ENCODE results near the gene GPX2. TPM values are rescaled to one million over a fixed set of nuclear protein-coding genes. Genes with fewer than 3 reads are reported as not detected.
A peak's percentile ranks its signal among the peaks of the same experiment; 100 is the strongest.

The GPX2 gene
- total and polyA plus RNA-seq, 2 of the 8 experiments (the other 6 are each of a cell fraction or from before 2014, with no cell fraction given): 0.30 to 0.89 TPM

- TF ChIP-seq CTCF (IDR thresholded peaks at IDR 0.05; ENCODE audit: control extremely low read depth in 1 of 3, insufficient read depth in 1 of 3, low read depth in 1 of 3, low read length in 3 of 3): peak; percentile 77 to 93 (median 85)
- TF ChIP-seq JUND (IDR thresholded peaks at IDR 0.05; ENCODE audit: low read length): no peak; the same call in 1 of the 2 replicates
- TF ChIP-seq SIRT6 (IDR thresholded peaks at IDR 0.05; ENCODE audit: low read length): no peak
- no peak for TF ChIP-seq USF2 (IDR thresholded peaks at IDR 0.05; ENCODE audit: low read length)
- TF ChIP-seq POLR2A (IDR thresholded peaks at IDR 0.05; ENCODE audit: control extremely low read depth in 1 of 2, low read depth in 2 of 2, low read length in 2 of 2): peak in 1 of 2 experiments; percentile 69; a peak in 2 of 3 replicates
- TF ChIP-seq CREB1 (IDR thresholded peaks at IDR 0.05): peak; percentile 56
- TF ChIP-seq PHF8 (conservative IDR thresholded peaks at IDR 0.05; ENCODE audit: low read depth, low read length): peak; percentile 83
- no peak for TF ChIP-seq TCF12 (IDR thresholded peaks at IDR 0.05; ENCODE audit: low read depth, low read length)
- peak; percentile 9; the same call in 1 of the 2 replicates for TF ChIP-seq TBP (IDR thresholded peaks at IDR 0.05; ENCODE audit: low read depth, low read length)
- TF ChIP-seq BRCA1 (IDR thresholded peaks at IDR 0.05; ENCODE audit: low read depth, low read length): no peak
- TF ChIP-seq CHD2 (IDR thresholded peaks at IDR 0.05; ENCODE audit: low read length): no peak
- TF ChIP-seq SIN3A (conservative IDR thresholded peaks at IDR 0.05 in 1 of 2, IDR thresholded peaks at IDR 0.05 in 1 of 2; ENCODE audit: low read depth in 1 of 2, low read length in 2 of 2): peak in 1 of 2 experiments; percentile 71; a peak in 2 of 4 replicates
- no peak for TF ChIP-seq FOSL1 (IDR thresholded peaks at IDR 0.05; ENCODE audit: insufficient read depth, low read depth, low read length)
- TF ChIP-seq TEAD4 (IDR thresholded peaks at IDR 0.05; ENCODE audit: low read depth, low read length): 0 out of 2 replicates have a peak, but pooled peaks have one; percentile 18
- TF ChIP-seq BCL11A (IDR thresholded peaks at IDR 0.05; ENCODE audit: low read depth in 2 of 2, low read length in 2 of 2): no peak
- peak; percentile 68 for TF ChIP-seq POLR2AphosphoS5 (IDR thresholded peaks at IDR 0.05; ENCODE audit: low read depth, low read length)
- TF ChIP-seq GABPA (IDR thresholded peaks at IDR 0.05; ENCODE audit: borderline replicate concordance, insufficient read depth, low read length): no peak
- TF ChIP-seq ASH2L (IDR thresholded peaks at IDR 0.05; ENCODE audit: low read length): peak; percentile 89
- TF ChIP-seq MAX (IDR thresholded peaks at IDR 0.05): peak; percentile 58
- TF ChIP-seq RBBP5 (IDR thresholded peaks at IDR 0.05; ENCODE audit: borderline replicate concordance, low read depth, low read length): peak; percentile 71; the same call in 1 of the 2 replicates
These were observed 44.3 kb upstream of the GPX2 start, which contains the start of gene FNTB (continued) for GRCh38 chr14:64986648-64987437.
